GM12892 (cell line): Measurements from ENCODE around the gene NPHP4.

ENCODE experiments used
- POLR2A ChIP-seq: IDR thresholded peaks from 2 replicates; pipeline ENCODE4 v1.6.1; 2011; ENCODE audit warnings: low read depth, low read length, control low read depth
- POLR2AphosphoS5 ChIP-seq: IDR thresholded peaks from 2 replicates; pipeline ENCODE4 v1.6.1; 2011; ENCODE audit warnings: low read depth, low read length, control low read depth

DNA sequence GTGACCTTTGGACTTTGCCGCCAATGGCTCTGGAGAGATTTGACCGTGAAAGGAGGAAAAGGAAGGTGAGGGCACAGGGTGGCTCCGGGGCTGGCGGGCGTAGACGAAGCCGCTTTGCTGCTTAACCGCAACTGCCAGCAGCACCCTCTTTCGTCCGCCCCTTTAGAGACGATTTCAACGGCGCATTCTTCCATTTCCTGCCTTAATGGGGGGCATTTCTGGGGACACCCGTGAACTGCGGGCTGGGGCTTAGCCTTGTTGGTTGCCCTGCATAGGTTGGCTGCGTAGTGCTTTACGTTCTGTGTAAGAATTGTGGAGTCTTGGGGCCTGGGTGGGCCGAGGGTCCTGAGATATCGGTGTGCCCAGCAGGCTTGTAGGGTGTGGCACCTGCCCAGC is 6.7 kb upstream of the NPHP4 start:
- TF ChIP-seq POLR2A (no peak), POLR2AphosphoS5 (no peak)
